Liver (tissue), 9 donors: ENCODE data around the gene BDH1. TPM values are rescaled to one million over a fixed set of nuclear protein-coding genes. Genes with fewer than 3 reads are reported as not detected.

Source experiments
- DNase-seq: peaks from one replicate; pipeline ENCODE4 v3.0.0-alpha.2; 2017; ENCODE audit warnings: low spot score
- H3K27ac ChIP-seq, 2 donors: one replicate each; pipeline ENCODE4 v1.7.0; 2013; ENCODE audit warnings: inconsistent platforms in 2 of 2, low read length in 2 of 2, control low read depth in 1 of 2, low read depth in 1 of 2, mild to moderate bottlenecking in 1 of 2
- H3K27me3 ChIP-seq, 4 donors: one replicate each; pipeline versions ENCODE4 v1.6.1 to v1.7.0; 2013; ENCODE audit warnings: low read length in 3 of 4, inconsistent platforms in 1 of 4, mild to moderate bottlenecking in 1 of 4, moderate library complexity in 1 of 4; ENCODE audit not compliant: control insufficient read depth in 4 of 4, insufficient read depth in 4 of 4
- H3K36me3 ChIP-seq, 4 donors: one replicate each; pipeline versions ENCODE4 v1.6.1 to v1.7.0; 2013; ENCODE audit warnings: low read length in 3 of 4, mild to moderate bottlenecking in 3 of 4, low read depth in 1 of 4, moderate library complexity in 1 of 4; ENCODE audit not compliant: control insufficient read depth in 4 of 4, insufficient read depth in 3 of 4
- H3K4me1 ChIP-seq, 4 donors: one replicate each; pipeline versions ENCODE4 v1.6.1 to v1.7.0; 2013; ENCODE audit warnings: low read length in 3 of 4, mild to moderate bottlenecking in 3 of 4, moderate library complexity in 1 of 4; ENCODE audit not compliant: control insufficient read depth in 4 of 4, insufficient read depth in 4 of 4
- H3K4me3 ChIP-seq, 3 donors: one replicate each; pipeline versions ENCODE4 v1.6.1 to v1.7.0; 2013; ENCODE audit warnings: low read length in 3 of 3, control low read depth in 1 of 3, low read depth in 1 of 3, mild to moderate bottlenecking in 1 of 3
- H3K9ac ChIP-seq, 2 donors: one replicate each; pipeline ENCODE4 v1.7.0; 2013; ENCODE audit warnings: low read length in 2 of 2, mild to moderate bottlenecking in 2 of 2, moderate library complexity in 2 of 2, control low read depth in 1 of 2, low read depth in 1 of 2
- H3K9me3 ChIP-seq, 4 donors: one replicate each; pipeline versions ENCODE4 v1.6.1 to v1.7.0; 2013; ENCODE audit warnings: low read length in 3 of 4; ENCODE audit not compliant: control insufficient read depth in 4 of 4
- ATF3 ChIP-seq: IDR thresholded peaks from 2 replicates; pipeline ENCODE4 v1.6.1; 2016; ENCODE audit warnings: antibody characterized with exemption
- EGR1 ChIP-seq, 2 donors: IDR thresholded peaks; 2 replicates each; pipeline ENCODE4 v1.6.1; 2016 to 2018; ENCODE audit warnings: antibody characterized with exemption in 2 of 2, low read depth in 2 of 2
- FOXA1 ChIP-seq: IDR thresholded peaks from 2 replicates; pipeline ENCODE4 v1.6.1; 2016; ENCODE audit warnings: antibody characterized with exemption
- FOXA2 ChIP-seq: IDR thresholded peaks from 2 replicates; pipeline ENCODE4 v1.6.1; 2016; ENCODE audit warnings: antibody characterized with exemption
- GABPA ChIP-seq, 2 donors: IDR thresholded peaks in 1 of 2; conservative IDR thresholded peaks in 1 of 2; 2 replicates each; pipeline ENCODE4 v1.6.1; 2016; ENCODE audit warnings: antibody characterized with exemption in 2 of 2, mild to moderate bottlenecking in 1 of 2, moderate library complexity in 1 of 2
- HNF4A ChIP-seq, 2 donors: conservative IDR thresholded peaks; 2 replicates each; pipeline ENCODE4 v1.6.1; 2016; ENCODE audit warnings: antibody characterized with exemption in 2 of 2, mild to moderate bottlenecking in 2 of 2
- HNF4G ChIP-seq: IDR thresholded peaks from 2 replicates; pipeline ENCODE4 v1.6.1; 2016; ENCODE audit warnings: antibody characterized with exemption
- JUND ChIP-seq, 2 donors: IDR thresholded peaks; 2 replicates each; pipeline ENCODE4 v1.6.1; 2016; ENCODE audit warnings: antibody characterized with exemption in 2 of 2
- MAX ChIP-seq: IDR thresholded peaks from 2 replicates; pipeline ENCODE4 v1.6.1; 2016; ENCODE audit warnings: antibody characterized with exemption
- NR2F2 ChIP-seq: IDR thresholded peaks from 2 replicates; pipeline ENCODE4 v1.6.1; 2016; ENCODE audit warnings: antibody characterized with exemption
- RAD21 ChIP-seq, 2 donors: IDR thresholded peaks; 2 replicates each; pipeline ENCODE4 v1.6.1; 2016; ENCODE audit warnings: antibody characterized with exemption in 2 of 2, mild to moderate bottlenecking in 2 of 2
- RXRA ChIP-seq, 2 donors: IDR thresholded peaks; 2 replicates each; pipeline ENCODE4 v1.6.1; 2017 to 2018; ENCODE audit warnings: antibody characterized with exemption in 2 of 2, mild to moderate bottlenecking in 1 of 2
- SP1 ChIP-seq: IDR thresholded peaks from 2 replicates; pipeline ENCODE4 v1.6.1; 2018; ENCODE audit warnings: antibody characterized with exemption, mild to moderate bottlenecking
- TAF1 ChIP-seq: conservative IDR thresholded peaks from 2 replicates; pipeline ENCODE4 v1.6.1; 2016; ENCODE audit warnings: antibody characterized with exemption, mild to moderate bottlenecking
- YY1 ChIP-seq: IDR thresholded peaks from 2 replicates; pipeline ENCODE4 v1.6.1; 2016; ENCODE audit warnings: antibody characterized with exemption, mild to moderate bottlenecking
- ZBTB33 ChIP-seq: IDR thresholded peaks from 2 replicates; pipeline ENCODE4 v1.6.1; 2016; ENCODE audit warnings: antibody characterized with exemption
- WGBS: extraction: QIAGEN DNeasy Blood & Tissue Kit; methylation state at CpG from one replicate; pipeline ENCODE4 v1.1.7; 2013; 5-methylcytosine and 5-hydroxymethylcytosine counted together
- polyA plus RNA-seq, 2 donors: library from polyadenylated mRNA; stranded (reverse) in 1 of 2; unstranded in 1 of 2; fragments of 200-250 nt in 1 of 2; fragments of >200 nt in 1 of 2; fragmentation: Nextera tagmentation in 1 of 2; extraction: Ambion mirVana in 1 of 2; gene quantifications; one replicate each; pipeline versions ENCODE4 v1.2.1 to v1.2.3, GENCODE V29; 2013 to 2015
- total RNA-seq, 2 donors: library from RNA; depleted of rRNA; stranded (reverse); fragments of >200 nt; gene quantifications; one replicate each; pipeline ENCODE4 v1.2.3, GENCODE V29; 2014
- TF ChIP-seq, protein P1 (sequence below): fragments of 150-350 bp; IDR thresholded peaks from 2 replicates; pipeline ENCODE4 v1.5.1; 2017; ENCODE audit warnings: improper control_type of control experiment, low read depth, low read length; ENCODE audit not compliant: missing input control
- TF ChIP-seq, protein P2 (sequence below): IDR thresholded peaks from 2 replicates; pipeline ENCODE4 v1.6.1; 2016; ENCODE audit warnings: antibody characterized with exemption, mild to moderate bottlenecking
- donor health status: healthy.
- donor health status: healthy.
- donor health status: healthy.
- donor health status: healthy.
- donor health status: healthy.

The BDH1 gene
- total and polyA plus RNA-seq, 4 donors, result 49.4 to 268 (median 177) TPM

- peak overlapping the region; percentile 82 to 89 for H3K9ac ChIP-seq
- peak; percentile 57 for DNase-seq
- WGBS, result 38% methylated on average over 6 of the region's 6 CpGs
- peaks cover 3 to 52% (median 35%) of the 10 kb centered on the region in 4 donors for H3K4me1 ChIP-seq
- H3K9me3 ChIP-seq, result no peaks in the 10 kb centered on the region
- H3K4me3 ChIP-seq, result peak overlapping the region; percentile 62 to 85 (median 74)
- H3K27me3 ChIP-seq, result no peaks in the 10 kb centered on the region
- H3K27ac ChIP-seq, result peak overlapping the region; percentile 84 to 89
- TF ChIP-seq MAX (peak; percentile 73), RXRA (IDR thresholded peaks at IDR 0.05) (peak; percentile 91 to 92), ZBTB33 (peak; percentile 87), YY1 (peak; percentile 94), FOXA2 (peak; percentile 21), HNF4A (conservative IDR thresholded peaks at IDR 0.05) (peak; percentile 91 to 94), RAD21 (IDR thresholded peaks at IDR 0.05) (peak; percentile 34 to 35), EGR1 (IDR thresholded peaks at IDR 0.05; ENCODE audit: low read depth in 2 of 2) (peak; percentile 9 to 19), HNF4G (peak; percentile 69), GABPA (IDR thresholded peaks at IDR 0.05 in 1 of 2, conservative IDR thresholded peaks at IDR 0.05 in 1 of 2) (peak in 1 of 2 donors; percentile 22), SP1 (peak; percentile 92), JUND (IDR thresholded peaks at IDR 0.05) (peak; percentile 81 to 83), FOXA1 (peak; percentile 25), NR2F2 (no peak), ATF3 (peak; percentile 63), TAF1 (peak; percentile 52)
- TF ChIP-seq, protein P1, sequence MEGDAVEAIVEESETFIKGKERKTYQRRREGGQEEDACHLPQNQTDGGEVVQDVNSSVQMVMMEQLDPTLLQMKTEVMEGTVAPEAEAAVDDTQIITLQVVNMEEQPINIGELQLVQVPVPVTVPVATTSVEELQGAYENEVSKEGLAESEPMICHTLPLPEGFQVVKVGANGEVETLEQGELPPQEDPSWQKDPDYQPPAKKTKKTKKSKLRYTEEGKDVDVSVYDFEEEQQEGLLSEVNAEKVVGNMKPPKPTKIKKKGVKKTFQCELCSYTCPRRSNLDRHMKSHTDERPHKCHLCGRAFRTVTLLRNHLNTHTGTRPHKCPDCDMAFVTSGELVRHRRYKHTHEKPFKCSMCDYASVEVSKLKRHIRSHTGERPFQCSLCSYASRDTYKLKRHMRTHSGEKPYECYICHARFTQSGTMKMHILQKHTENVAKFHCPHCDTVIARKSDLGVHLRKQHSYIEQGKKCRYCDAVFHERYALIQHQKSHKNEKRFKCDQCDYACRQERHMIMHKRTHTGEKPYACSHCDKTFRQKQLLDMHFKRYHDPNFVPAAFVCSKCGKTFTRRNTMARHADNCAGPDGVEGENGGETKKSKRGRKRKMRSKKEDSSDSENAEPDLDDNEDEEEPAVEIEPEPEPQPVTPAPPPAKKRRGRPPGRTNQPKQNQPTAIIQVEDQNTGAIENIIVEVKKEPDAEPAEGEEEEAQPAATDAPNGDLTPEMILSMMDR, result no peak
- TF ChIP-seq, protein P2, sequence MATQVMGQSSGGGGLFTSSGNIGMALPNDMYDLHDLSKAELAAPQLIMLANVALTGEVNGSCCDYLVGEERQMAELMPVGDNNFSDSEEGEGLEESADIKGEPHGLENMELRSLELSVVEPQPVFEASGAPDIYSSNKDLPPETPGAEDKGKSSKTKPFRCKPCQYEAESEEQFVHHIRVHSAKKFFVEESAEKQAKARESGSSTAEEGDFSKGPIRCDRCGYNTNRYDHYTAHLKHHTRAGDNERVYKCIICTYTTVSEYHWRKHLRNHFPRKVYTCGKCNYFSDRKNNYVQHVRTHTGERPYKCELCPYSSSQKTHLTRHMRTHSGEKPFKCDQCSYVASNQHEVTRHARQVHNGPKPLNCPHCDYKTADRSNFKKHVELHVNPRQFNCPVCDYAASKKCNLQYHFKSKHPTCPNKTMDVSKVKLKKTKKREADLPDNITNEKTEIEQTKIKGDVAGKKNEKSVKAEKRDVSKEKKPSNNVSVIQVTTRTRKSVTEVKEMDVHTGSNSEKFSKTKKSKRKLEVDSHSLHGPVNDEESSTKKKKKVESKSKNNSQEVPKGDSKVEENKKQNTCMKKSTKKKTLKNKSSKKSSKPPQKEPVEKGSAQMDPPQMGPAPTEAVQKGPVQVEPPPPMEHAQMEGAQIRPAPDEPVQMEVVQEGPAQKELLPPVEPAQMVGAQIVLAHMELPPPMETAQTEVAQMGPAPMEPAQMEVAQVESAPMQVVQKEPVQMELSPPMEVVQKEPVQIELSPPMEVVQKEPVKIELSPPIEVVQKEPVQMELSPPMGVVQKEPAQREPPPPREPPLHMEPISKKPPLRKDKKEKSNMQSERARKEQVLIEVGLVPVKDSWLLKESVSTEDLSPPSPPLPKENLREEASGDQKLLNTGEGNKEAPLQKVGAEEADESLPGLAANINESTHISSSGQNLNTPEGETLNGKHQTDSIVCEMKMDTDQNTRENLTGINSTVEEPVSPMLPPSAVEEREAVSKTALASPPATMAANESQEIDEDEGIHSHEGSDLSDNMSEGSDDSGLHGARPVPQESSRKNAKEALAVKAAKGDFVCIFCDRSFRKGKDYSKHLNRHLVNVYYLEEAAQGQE, result peak; percentile 74
- no peaks in the 10 kb centered on the region for H3K36me3 ChIP-seq
These were observed 17.4 kb upstream of the BDH1 start for GRCh38 chr3:197573048-197573767.
